GM23248 (cell line): ENCODE measurements around the gene COL15A1. TPM values are rescaled to one million over a fixed set of nuclear protein-coding genes. Genes with fewer than 3 reads are reported as not detected.

ENCODE experiments used
- DNase-seq: peaks from one replicate; pipeline ENCODE4 v3.0.0-alpha.2; 2015
- H2AFZ ChIP-seq: fragments of 200-600 bp; sonication (generic); 2 replicates; pipeline ENCODE4 v1.6.1; 2016; ENCODE audit warnings: antibody characterized with exemption
- H3F3A ChIP-seq: fragments of 200-600 bp; sonication (generic); 2 replicates; pipeline ENCODE4 v1.6.1; 2016; ENCODE audit warnings: mild to moderate bottlenecking, antibody characterized with exemption, mixed run types; ENCODE audit not compliant: insufficient read depth
- H3K27ac ChIP-seq: fragments of 200-600 bp; sonication (generic); 2 replicates; pipeline ENCODE4 v1.5.1; 2016; ENCODE audit warnings: mild to moderate bottlenecking
- H3K27me3 ChIP-seq: fragments of 200-600 bp; sonication (generic); replicated peaks from 2 replicates; pipeline ENCODE4 v1.6.1; 2016; ENCODE audit warnings: mild to moderate bottlenecking; ENCODE audit not compliant: insufficient read depth
- H3K36me3 ChIP-seq: fragments of 200-600 bp; sonication (generic); 2 replicates; pipeline ENCODE4 v1.6.1; 2016; ENCODE audit warnings: low read depth, mild to moderate bottlenecking
- H3K4me1 ChIP-seq: fragments of 200-600 bp; sonication (generic); 2 replicates; pipeline ENCODE4 v1.6.1; 2016; ENCODE audit warnings: mild to moderate bottlenecking; ENCODE audit not compliant: insufficient read depth
- H3K4me2 ChIP-seq: fragments of 200-600 bp; sonication (generic); one replicate; pipeline ENCODE4 v1.6.1; 2016; ENCODE audit warnings: mild to moderate bottlenecking; ENCODE audit not compliant: unreplicated experiment
- H3K4me3 ChIP-seq: fragments of 200-600 bp; sonication (generic); 2 replicates; pipeline ENCODE4 v1.5.1; 2016; ENCODE audit warnings: mild to moderate bottlenecking
- H3K79me2 ChIP-seq: fragments of 200-600 bp; sonication (generic); 2 replicates; pipeline ENCODE4 v1.6.1; 2016; ENCODE audit warnings: mild to moderate bottlenecking; ENCODE audit not compliant: insufficient read depth
- H3K9ac ChIP-seq: fragments of 200-600 bp; sonication (generic); 2 replicates; pipeline ENCODE4 v1.6.1; 2016; ENCODE audit warnings: mild to moderate bottlenecking
- H3K9me2 ChIP-seq: fragments of 200-600 bp; sonication (generic); 2 replicates; pipeline ENCODE4 v1.6.1; 2016; ENCODE audit warnings: mixed run types, mild to moderate bottlenecking, moderate library complexity; ENCODE audit not compliant: insufficient read depth
- H3K9me3 ChIP-seq: fragments of 200-600 bp; sonication (generic); one replicate; pipeline ENCODE4 v1.6.1; 2017; ENCODE audit warnings: low read depth
- H4K20me1 ChIP-seq: fragments of 200-600 bp; sonication (generic); 2 replicates; pipeline ENCODE4 v1.6.0; 2016; ENCODE audit not compliant: insufficient read depth
- EZH2 ChIP-seq: fragments of 200-600 bp; sonication (generic); IDR thresholded peaks from 2 replicates; pipeline ENCODE4 v1.6.1; 2018; ENCODE audit warnings: antibody characterized with exemption, mild to moderate bottlenecking; ENCODE audit not compliant: insufficient read depth, poor library complexity, severe bottlenecking
- EZH2phosphoT487 ChIP-seq: fragments of 200-600 bp; sonication (generic); IDR thresholded peaks from 2 replicates; pipeline ENCODE4 v1.6.1; 2018; ENCODE audit warnings: antibody characterized with exemption, moderate library complexity, mild to moderate bottlenecking, low read depth; ENCODE audit not compliant: insufficient read depth
- WGBS, 2 experiments: methylation state at CpG; one replicate each; pipeline ENCODE4 v1.1.6; 2015 to 2017; ENCODE audit warnings: low lambda C conversion rate in 2 of 2, low coverage in 1 of 2; ENCODE audit errors: missing lambda C conversion rate in 2 of 2; 5-methylcytosine and 5-hydroxymethylcytosine counted together
- in situ Hi-C: fragments of 300-500 bp; cut with MboI; formaldehyde crosslinking; loops from 2 replicates; pipeline ENCODE4 v1.15.0; 2020
- polyA plus RNA-seq: library from polyadenylated mRNA; unstranded; fragments of >200 nt; fragmentation: Nextera tagmentation; extraction: Ambion mirVana; gene quantifications from 2 replicates; pipeline ENCODE4 v1.2.1, GENCODE V29; 2016
- total RNA-seq: library from RNA; depleted of rRNA; stranded (reverse); fragments of >200 nt; shearing (Covaris generic); gene quantifications from 2 replicates; pipeline ENCODE4 v1.2.3, GENCODE V29; 2014

Gene COL15A1
- total and polyA plus RNA-seq, 2 experiments from 2014 or later: 9.7 to 16.8 TPM

DNA sequence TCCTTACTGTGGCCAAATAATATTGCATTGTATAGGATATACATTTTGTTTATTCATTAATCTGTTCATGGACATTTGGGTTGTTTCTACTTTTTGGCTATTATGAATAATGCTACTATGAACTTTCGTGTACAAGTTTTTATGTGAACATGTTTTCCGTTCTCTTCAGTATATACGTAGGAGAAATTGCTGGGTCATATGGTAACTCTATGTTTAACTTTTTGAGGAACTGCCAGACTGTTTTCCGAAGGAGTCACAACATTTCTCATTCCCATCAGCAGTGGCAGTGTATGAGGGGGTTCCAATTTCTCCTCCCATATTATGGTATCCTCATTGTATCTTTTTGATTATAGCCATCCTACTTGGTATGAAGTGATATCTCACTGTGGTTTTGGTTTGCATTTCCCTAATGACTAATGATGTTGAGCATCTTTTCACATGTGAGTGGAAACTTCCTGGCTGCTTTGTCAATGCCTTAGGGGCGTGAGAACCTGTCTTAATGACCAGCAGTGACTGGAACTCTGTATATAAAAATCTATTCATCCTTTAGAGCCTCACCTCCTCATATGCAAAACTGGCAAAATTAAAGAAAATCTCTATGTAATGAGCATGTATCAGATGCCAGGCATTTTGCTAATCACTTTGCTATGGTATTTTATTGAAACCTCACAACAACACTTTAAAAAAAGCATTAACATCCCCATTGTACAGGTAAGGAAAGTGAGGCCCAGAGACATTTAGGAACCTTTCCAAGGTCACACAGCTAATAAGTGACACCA is 113.4 kb downstream of the COL15A1 start:
- Histone ChIP-seq H3F3A (peaks cover 47% of the 10 kb centered on the region), H3K36me3 (no peaks in the 10 kb centered on the region), H3K79me2 (no peaks in the 10 kb centered on the region), H3K27me3 (peaks cover 1% of the 10 kb centered on the region; the same call in 1 of the 2 replicates), H3K27ac (peak overlapping the region; percentile 37), H3K4me2 (peak overlapping the region; percentile 59), H3K9me2 (no peaks in the 10 kb centered on the region), H2AFZ (no peak overlapping the region), H3K9me3 (no peaks in the 10 kb centered on the region), H3K4me3 (no peak overlapping the region), H4K20me1 (no peaks in the 10 kb centered on the region), H3K4me1 (peaks cover 47% of the 10 kb centered on the region), H3K9ac (peak overlapping the region; percentile 23)
- peak; percentile 94 for DNase-seq
- WGBS, 2 experiments: 70 to 75% methylated on average over 5 of the region's 5 CpGs
- in situ Hi-C loops: no loop called here
- TF ChIP-seq EZH2phosphoT487 (peak; percentile 58; the same call in 1 of the 2 replicates), EZH2 (no peak)

DNA sequence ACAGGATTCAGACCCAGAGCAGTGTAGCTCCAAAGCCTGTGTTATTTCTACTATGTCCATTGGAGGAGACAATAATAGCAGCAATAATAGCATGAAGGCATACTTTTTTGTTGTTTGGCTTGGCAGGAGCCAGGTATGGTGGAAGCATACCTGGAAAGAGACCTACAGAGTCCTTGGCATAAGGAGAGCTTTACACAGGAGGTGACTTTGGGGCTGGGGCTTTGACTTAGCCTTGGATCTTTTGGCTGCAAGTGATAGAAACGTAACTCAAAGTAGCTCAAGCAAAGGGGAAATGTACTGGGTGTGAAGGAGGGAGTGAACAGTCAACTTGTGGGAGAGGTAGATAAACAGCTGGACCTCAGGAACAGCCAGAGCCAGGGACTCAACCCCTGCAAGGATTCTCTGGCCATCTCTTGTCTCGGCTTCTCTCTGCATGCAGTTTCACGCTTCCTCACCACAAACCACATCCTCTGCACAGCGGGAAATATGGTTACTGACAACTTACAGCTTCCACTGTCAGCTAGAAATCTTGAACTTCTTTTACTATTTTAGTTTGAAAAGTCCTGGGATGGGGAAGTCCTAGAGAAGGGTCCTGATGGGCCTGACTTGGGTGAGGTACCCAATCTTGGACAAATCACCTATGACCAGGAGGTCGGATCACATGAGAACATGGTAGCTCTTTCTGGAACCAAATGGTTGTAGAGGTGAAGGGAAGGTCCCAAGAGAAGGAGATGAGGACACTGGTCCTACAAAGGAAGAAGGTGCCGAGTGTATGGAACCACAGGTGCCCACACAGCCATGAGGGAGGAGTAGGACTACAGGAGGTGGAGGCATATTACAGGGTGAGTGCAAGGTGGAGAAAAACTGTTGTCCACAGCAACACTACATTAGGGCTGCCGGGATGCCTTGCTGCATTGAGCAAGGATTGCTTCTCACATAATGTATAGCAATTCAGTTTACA is 114.2 kb downstream of the COL15A1 start:
- Histone ChIP-seq H3K36me3 (no peaks in the 10 kb centered on the region), H3F3A (peaks cover 47% of the 10 kb centered on the region), H3K27ac (peak overlapping the region; percentile 37), H3K27me3 (peaks cover 7% of the 10 kb centered on the region; the same call in 1 of the 2 replicates), H3K4me3 (no peak overlapping the region), H3K4me1 (peaks cover 47% of the 10 kb centered on the region), H3K79me2 (no peaks in the 10 kb centered on the region), H3K4me2 (peak overlapping the region; percentile 59), H3K9me2 (no peaks in the 10 kb centered on the region), H3K9ac (peak overlapping the region; percentile 23), H4K20me1 (no peaks in the 10 kb centered on the region), H3K9me3 (no peaks in the 10 kb centered on the region), H2AFZ (no peak overlapping the region)
- DNase-seq: peak; percentile 66
- in situ Hi-C loops: no loop called here
- WGBS, 2 experiments: 70 to 76% methylated on average over 7 of the region's 7 CpGs
- TF ChIP-seq EZH2phosphoT487 (no peak), EZH2 (no peak)

DNA sequence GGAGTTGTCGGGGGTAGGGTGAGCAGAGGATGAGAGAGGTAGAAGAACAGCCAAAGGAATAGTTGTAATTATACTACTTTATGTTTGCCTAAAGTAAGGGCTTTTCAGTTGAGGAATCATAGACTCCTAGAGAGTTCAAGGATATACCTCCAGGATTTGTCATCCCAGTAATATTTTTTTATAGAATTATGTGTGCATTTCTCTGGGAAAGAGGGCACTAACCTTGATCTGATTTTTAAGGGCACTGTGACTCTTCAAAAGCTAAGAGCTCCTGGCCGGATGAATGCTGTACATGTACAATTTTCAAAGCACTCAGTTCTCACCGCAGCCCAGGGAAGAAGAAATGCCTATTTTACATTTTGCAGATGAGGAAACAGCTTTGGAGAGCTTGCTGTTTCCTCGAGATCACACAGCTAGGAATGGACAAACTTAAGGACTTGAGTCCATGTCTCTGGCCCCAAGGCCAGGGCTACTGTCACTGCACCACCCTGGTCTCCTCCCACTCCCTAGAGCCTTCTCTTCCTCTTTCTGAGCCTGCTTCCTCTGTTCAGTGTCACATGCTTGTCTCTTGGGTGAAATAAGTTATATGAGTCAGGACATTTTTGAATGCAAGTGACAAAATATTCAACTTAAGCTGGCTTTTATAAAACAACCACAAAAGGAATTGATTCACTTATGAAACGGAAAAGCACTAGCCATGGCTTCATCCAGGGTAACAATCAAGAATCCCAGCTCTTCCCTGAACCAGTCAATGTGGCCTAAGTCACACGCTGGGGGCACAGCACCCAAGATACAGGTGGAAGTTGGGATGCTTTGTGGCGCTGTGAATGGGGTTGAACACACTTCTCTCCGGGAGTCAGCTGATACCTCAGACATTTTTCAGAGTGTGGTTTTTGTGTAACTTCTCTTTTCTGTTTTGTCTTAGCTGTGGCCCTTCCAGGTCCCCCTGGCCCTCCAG is 115.5 kb downstream of the COL15A1 start:
- TF ChIP-seq EZH2phosphoT487 (no peak), EZH2 (no peak)
- 38 to 49% methylated on average over 8 of the region's 8 CpGs for WGBS, 2 experiments
- Histone ChIP-seq H3F3A (peaks cover 47% of the 10 kb centered on the region), H3K9me2 (no peaks in the 10 kb centered on the region), H4K20me1 (no peaks in the 10 kb centered on the region), H3K36me3 (no peaks in the 10 kb centered on the region), H2AFZ (peak overlapping the region; percentile 7; the same call in 1 of the 2 replicates), H3K9me3 (no peaks in the 10 kb centered on the region), H3K4me3 (no peak overlapping the region), H3K4me1 (peaks cover 46% of the 10 kb centered on the region), H3K9ac (no peak overlapping the region), H3K4me2 (peak overlapping the region; percentile 24), H3K27me3 (peaks cover 7% of the 10 kb centered on the region; the same call in 1 of the 2 replicates), H3K27ac (peak overlapping the region; percentile 22; the same call in 1 of the 2 replicates), H3K79me2 (no peaks in the 10 kb centered on the region)
- peak; percentile 42 for DNase-seq
- in situ Hi-C loops: no loop called here
